ENCODE measurements around the gene FBXW10B.
"Not testable (repeated sequence)": the region's sequence is repeated elsewhere in the genome, so short reads cannot be mapped to it uniquely, and the experiment has no call there.

DNA sequence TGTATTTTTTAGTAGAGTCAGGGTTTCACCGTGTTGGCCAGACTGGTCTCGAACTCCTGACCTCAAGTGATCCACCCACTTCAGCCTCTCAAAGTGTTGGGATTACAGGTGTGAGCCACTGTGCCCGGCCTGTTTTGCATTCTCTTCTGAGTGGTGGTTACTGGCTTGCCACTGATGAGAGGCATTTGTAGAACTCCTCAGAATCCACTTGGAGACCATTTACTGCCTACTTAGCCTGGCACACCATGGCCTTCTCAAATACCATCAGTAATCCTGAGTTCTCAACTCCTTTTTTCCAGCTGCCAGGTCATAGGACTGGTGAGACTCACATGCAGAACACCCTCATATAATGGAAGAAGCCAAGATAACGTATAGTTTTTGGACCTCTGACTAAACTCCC is 22.5 kb upstream of the FBXW10B start:
- TF ChIP-seq ELF4 (IDR thresholded peaks at IDR 0.05); TARDBP (IDR thresholded peaks at IDR 0.05); L3MBTL2 (conservative IDR thresholded peaks at IDR 0.05); FOXM1 (IDR thresholded peaks at IDR 0.05; ENCODE audit: borderline replicate concordance); ZNF384 (IDR thresholded peaks at IDR 0.05); NFRKB (IDR thresholded peaks at IDR 0.05); ARNT (IDR thresholded peaks at IDR 0.05); HDGF (IDR thresholded peaks at IDR 0.05; ENCODE audit: borderline replicate concordance); SUZ12 (IDR thresholded peaks at IDR 0.05); LEF1 (IDR thresholded peaks at IDR 0.05; ENCODE audit: borderline replicate concordance); FOXA1 (IDR thresholded peaks at IDR 0.05); BHLHE40 (IDR thresholded peaks at IDR 0.05; ENCODE audit: borderline replicate concordance); SP1 (IDR thresholded peaks at IDR 0.05): not testable (repeated sequence)
- TF ChIP-seq, protein P1, sequence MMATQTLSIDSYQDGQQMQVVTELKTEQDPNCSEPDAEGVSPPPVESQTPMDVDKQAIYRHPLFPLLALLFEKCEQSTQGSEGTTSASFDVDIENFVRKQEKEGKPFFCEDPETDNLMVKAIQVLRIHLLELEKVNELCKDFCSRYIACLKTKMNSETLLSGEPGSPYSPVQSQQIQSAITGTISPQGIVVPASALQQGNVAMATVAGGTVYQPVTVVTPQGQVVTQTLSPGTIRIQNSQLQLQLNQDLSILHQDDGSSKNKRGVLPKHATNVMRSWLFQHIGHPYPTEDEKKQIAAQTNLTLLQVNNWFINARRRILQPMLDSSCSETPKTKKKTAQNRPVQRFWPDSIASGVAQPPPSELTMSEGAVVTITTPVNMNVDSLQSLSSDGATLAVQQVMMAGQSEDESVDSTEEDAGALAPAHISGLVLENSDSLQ (IDR thresholded peaks at IDR 0.05) = not testable (repeated sequence)
